GM18511 (cell line): ENCODE results near the gene KLF16.
A peak's percentile ranks its signal among the peaks of the same experiment; 100 is the strongest.

Source experiments
- ATAC-seq: cut with Tn5 transposase; IDR thresholded peaks from one replicate; pipeline ENCODE4 v1.9.1; 2021; ENCODE audit warnings: mild to moderate bottlenecking, moderate library complexity; ENCODE audit not compliant: unreplicated experiment

Gene KLF16

DNA sequence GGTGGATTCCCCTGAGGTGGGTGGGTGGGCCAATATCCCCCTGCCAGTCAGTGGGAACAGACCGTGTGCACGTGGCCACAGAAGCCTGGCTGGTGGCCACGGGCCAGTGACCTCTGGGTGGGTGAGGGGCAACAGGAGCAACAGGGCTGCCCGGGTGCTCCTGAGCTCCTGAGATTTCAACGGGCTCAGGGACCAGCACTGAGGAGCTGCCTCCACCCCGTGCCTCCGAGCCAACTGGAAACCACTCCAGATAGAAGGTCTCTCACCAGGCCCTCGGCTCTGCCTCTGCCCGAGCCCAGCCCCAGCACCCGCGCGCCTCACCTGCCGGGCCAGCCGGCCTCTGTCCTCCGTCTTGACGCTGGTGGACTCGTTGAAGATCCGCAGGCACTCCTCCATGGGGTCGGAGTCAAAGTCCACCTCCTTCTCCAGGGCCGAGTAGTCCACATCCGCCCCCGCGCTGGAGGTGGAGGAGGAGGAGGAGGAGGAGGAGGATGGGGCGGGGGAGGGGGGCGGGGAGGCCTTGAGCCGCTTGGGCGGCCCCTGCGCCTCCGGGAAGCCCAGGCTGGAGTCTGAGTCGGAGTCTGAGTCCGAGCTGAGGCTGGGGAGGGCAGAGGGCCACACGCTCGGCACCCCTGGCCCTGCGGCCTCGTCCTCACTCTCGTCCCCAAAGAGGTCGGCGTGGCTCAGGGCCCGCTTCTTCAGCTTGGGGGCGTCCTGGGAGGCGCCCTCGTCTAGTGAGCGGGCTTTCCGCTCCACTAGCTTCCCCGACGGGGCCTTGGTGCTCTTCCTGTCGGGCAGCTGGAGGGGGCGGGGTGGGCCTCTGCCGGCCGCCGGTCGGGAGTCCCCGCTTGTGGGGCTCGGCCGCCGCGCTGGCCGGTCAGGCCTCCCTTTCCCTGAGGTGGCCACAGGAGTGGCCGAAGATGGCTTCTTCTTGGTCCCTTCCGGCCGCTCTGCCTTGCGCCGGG, 36.5 kb downstream of the KLF16 start:
- ATAC-seq: no peak

- ATAC-seq: no peak
Measured at GRCh38 chr19:1825909-1826556, 37.3 kb downstream of the KLF16 start.

- ATAC-seq: no peak
Measured at GRCh38 chr19:1824252-1824622, 39.1 kb downstream of the KLF16 start.

DNA sequence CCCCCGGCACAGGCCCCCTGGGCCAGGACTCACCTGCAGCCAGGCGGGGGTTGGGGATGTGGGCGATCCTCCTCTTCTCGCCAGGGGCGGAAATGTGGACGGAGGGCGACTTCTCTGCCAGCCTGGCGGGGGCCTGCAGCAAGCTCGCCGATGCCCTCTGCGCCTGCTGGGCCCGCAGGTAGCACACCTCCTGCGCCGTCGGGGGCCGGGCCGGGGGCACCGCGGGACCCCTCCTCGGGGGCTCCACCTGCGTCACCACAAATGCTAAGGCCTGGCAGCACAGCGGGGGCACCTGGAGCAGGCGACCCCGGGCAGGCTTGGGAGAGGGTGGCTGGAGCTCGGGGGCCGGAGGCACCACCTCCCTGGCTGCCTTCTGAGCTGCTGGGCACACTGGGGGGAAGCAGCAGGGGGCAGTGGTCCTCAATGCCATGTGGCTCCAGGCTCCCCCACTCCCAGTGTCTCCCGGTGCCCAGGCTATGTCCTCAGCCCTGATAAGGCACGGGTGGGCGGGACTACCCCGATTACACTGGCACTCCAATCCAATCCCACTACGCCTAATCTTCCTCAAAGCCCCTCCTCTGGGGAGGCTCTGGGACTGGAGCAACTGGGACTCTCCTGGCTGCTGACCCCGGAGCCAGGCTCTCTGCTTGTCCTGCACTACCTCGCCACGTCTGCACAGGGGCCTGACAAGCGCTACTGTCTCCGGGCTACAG, 39.7 kb downstream of the KLF16 start:
- no peak for ATAC-seq

- no peak for ATAC-seq
Measured at GRCh38 chr19:1823020-1823419, 40.4 kb downstream of the KLF16 start.

GRCh38 chr19:1822210-1822609, 41.2 kb downstream of the KLF16 start:
- no peak for ATAC-seq

DNA sequence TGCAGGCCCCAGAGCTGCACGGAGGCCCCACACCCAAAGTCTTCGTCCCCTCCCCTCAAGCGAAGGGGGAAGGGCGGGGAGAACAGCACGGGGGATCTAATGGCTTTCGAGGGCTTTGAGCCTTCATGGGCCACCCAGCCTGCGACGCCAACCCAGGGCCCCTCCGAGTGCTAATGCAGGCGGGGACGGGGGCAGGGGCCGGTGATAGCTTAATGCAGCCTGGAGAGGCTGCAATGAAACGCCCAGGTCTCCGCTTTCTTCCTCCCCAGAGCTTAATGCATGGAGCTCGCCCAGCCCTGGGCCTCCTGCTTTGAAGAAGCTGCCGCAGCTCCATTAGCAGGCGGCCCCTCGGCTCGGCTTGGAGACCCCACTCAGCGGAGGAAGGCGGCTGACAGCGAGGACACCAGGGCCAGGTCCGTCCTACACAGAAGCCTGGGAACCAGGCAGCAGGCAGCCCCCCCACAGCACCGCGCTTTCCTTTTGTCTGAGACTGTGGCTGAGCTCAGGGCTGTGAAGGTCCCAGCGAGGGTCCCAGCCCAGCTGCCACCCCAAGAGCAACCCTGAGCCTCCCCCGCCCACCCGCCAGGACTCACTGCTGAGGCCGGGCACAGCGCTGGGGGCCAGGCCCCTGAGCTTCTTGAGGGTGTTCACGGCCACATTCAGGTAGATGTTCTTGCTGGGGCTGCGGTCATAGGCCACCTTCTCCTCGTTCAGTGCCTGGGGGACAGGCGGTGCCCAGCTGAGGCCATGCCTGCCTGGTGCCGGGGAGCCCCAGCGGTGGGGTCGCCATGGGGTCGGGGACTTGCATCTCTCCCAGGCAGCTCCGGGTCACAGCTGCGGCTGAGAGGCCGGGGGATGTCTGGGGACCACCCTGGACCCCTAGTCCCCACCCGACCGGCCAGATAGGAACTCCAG, 43.8 kb downstream of the KLF16 start:
- ATAC-seq: no peak

- ATAC-seq: no peak
Measured at GRCh38 chr19:1818549-1819195, 44.7 kb downstream of the KLF16 start.

GRCh38 chr19:1817553-1818179, 45.7 kb downstream of the KLF16 start:
- ATAC-seq: no peak

DNA sequence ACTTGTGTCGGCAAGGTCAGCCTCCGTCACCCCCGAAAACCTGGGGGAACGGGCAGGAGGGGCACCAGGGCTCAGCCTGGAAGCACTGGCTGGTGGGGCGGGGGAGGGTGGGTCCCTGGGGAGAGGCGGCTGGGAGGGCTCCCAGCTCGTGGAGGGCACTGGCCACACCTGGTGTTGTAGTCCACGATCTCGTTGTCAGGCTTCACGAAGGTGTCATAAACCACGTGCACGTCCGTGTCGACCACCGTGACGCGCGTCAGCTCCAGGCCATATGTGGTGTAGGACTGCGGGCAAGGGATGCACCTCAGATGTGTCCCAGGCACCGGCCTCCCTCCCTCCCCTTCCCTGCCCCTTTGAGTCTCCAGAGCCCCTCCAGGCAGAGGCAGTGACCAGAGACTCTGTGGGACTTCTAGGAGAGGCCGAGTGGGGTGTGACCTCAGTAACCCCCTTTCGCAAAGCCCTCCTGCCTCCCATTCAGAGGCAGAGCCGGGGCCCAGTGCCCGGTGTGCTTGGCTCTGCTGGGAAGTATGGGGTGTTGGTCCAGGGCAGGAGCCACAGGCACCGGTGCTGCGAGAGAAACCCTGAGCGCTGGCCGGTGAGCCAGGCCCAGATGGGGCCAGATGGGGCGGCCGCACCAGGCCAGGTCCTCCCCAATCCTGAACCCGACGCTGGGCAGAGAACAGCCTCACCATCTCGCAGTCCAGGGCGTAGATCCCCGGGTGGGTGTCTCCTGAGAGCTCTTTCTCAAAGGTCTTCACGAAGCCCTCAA, 46.7 kb downstream of the KLF16 start:
- ATAC-seq: no peak

- no peak for ATAC-seq
Measured at GRCh38 chr19:1815605-1816529, 47.5 kb downstream of the KLF16 start.

DNA sequence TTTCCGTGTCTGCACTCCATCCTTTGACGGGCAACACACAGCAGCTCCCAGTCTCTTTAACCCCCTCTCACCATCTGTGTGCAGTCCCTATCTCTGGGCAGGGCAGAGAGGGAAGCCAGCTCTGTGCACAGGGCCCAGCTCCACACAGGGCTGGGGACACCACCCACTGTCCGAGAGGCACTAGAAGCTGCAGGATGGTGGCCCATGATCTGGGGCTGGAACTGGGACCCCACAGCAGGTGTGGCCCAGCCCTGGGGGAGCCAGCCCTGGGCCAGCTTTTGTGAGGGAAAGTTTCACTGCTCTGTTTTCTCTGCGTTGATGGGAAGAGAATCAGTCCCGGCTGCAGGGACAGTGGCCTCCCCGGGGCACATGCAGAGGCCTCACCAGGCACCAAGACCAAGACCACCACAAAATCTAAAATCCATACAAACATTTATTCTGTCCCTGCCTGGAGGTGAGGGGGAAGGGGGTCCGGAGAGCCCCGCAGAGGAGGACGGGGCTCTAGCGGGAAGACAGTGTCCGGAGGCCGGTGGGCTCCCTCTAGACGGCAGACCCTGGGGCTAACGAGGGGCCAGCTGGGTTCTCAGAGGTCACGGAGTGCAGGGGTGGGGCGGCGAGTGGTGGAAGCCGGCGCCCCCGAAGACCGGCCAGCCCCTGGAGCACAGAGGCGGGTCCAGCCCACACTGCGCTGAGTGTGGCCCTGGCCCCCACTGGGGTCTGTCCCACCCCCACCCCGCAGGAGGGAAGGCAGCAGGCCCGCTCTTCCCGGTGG, 48.4 kb downstream of the KLF16 start:
- no peak for ATAC-seq

DNA sequence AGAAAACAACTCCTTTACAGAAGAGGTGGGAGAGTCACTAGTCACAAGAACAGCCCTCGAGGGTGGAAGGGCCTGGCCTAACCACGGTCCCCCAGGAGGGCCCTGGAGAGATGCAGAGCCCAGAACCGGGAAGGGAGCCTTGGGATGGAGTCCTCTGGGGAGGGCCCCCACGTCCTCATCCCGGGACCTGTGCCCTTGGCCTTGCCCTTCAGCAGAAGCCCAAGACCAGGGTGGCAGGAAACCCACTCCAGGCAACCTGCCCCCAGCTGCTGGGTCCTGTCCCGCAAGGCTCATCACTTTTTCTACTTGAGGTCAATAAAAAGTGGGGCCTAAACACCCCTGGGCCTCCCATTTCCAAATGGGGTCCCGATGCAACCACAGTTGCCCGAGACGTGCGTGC, 49.0 kb downstream of the KLF16 start:
- no peak for ATAC-seq

DNA sequence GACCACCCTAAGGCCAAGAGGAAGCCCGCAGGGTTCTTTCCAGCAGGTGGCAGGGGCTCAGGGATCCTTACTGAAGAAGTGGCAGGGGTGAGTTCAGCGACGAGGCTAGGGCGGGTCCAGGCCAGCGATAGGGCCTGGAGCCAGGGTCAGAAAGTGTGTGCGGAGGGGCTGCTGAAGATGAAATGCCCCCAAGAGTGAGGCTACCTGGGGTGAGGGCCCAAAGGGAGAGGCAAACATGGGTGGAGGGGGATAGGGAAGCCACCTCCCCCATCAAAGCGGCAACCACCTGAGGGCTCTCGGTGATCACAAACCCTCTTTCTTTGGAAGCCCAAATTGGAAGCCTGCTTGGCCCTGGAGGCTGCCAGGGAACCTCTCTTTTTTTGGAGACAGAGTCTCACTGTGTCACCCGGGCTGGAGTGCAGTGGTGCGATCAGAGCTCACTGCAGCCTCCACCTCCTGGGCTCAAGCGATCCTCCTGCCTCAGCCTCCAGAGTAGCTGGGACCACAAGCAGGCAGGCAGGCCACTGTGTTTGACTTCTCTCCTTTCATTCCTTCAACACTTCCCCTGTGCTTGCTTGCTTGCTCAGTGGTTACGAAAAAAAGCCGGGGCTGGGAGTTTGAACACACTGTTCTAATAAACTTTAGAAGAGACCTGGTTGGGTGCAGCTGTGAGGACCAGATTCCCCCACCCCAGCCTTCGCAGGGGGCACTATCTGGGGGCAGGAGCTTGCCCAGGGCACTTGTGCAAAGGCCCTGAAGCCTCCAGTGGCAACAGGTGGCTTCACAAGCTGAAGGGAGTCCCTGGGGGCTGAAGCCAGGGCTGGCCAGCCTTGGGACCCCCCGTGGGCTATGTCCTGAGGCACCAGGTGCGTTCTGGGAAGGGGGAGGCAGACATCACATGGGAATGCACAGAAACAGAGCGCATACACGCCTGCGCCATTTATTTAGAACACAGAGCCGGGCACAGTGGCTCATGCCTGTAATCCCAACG, 49.9 kb downstream of the KLF16 start:
- no peak for ATAC-seq

DNA sequence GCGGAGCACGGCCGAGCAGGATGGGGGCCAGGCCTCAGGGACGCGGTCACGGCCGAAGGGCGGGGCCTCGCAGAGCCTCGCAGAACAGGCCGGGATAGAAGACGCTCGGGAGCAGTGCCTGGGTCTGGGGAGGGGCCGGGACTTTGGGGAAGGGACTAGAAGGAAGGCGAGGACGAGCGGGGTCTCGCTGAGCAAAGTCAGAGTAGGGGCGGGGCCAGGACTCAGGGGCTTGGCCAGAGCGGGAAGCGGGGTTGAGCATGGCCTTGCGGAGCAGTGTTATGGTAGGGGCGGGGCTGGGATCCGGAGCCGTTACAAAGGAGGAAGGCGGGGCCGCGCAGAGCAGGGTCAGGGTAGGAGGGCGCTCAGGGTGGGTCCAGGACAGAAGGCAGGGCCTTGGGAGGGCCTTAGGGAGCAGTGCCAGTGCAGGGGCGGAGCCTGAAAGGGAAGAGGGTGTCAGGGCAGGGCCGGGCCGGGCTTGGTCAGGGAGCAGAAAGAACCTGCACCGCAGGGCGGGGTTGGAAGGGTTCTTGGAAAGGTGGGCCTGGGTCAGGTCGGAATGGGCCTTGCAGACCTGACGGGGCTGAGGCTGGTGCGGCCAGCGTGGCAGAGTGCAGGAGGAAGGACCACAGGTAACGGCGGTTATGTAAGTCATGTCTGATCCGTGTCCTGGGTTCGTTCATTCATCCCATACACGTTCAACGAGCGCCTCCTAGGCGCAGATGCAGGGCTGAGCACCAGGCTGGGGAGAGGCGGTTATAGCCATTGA, 50.8 kb downstream of the KLF16 start:
- peak; percentile 87 for ATAC-seq
